ENCODE results near the gene TNS1. TPM values are rescaled to one million over a fixed set of nuclear protein-coding genes. Genes with fewer than 3 reads are reported as not detected.

Gene TNS1
- total RNA-seq, 1 donor from 2014 or later, result 14.5 TPM

DNA sequence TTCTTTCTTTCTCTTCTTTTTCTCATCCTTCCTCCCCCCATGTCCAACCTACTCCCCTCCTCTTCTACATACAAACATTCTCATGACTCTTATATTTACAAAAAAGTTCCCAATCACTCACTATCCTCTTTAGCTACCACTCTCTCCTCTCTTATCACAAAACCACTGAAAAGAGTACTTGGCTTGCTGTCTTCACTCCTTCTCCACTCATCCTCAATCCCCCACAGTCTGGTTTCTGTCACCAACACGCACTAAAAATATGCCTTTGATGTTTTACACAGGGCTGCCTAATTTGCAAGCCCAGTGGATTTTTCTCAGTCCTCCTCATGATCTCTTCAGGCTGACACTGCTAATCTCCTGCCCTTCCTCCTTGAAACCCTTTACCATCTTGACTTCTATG is 159.5 kb downstream of the TNS1 start:
- H3K27me3 Mint-ChIP-seq (ENCODE audit: low read depth), result no peaks in the 10 kb centered on the region
- no peaks in the 10 kb centered on the region for H3K9me3 Mint-ChIP-seq
- no peaks in the 10 kb centered on the region for H3K36me3 Mint-ChIP-seq (ENCODE audit: low read depth)
- DNase-seq (ENCODE audit: low read depth, low spot score), result no peak
- TF ChIP-seq, protein P1, sequence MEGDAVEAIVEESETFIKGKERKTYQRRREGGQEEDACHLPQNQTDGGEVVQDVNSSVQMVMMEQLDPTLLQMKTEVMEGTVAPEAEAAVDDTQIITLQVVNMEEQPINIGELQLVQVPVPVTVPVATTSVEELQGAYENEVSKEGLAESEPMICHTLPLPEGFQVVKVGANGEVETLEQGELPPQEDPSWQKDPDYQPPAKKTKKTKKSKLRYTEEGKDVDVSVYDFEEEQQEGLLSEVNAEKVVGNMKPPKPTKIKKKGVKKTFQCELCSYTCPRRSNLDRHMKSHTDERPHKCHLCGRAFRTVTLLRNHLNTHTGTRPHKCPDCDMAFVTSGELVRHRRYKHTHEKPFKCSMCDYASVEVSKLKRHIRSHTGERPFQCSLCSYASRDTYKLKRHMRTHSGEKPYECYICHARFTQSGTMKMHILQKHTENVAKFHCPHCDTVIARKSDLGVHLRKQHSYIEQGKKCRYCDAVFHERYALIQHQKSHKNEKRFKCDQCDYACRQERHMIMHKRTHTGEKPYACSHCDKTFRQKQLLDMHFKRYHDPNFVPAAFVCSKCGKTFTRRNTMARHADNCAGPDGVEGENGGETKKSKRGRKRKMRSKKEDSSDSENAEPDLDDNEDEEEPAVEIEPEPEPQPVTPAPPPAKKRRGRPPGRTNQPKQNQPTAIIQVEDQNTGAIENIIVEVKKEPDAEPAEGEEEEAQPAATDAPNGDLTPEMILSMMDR (conservative IDR thresholded peaks at IDR 0.05), result no peak
- no peak overlapping the region for H3K4me3 Mint-ChIP-seq
- H3K4me1 Mint-ChIP-seq, result peaks cover 7% of the 10 kb centered on the region
- no peak overlapping the region for H3K27ac Mint-ChIP-seq (ENCODE audit: unreplicated experiment)

DNA sequence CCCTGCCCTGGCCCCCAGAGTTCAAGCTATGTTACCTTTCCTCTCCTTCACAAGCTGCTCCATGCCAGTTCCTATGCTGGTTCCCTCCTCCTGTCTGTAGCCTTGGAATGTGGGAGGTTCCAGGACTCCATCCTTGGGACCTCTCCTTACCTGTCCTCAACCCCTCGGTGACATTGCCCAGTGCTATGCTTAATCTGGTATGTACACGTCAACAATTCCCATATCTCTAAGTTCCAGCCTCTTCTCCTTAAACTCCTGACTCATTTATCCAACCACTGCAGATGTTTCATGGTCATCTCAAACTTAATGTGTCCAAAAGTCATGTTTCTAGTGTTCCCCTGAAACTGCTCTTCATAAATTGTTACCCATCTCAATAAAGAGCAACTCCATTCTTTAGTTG is 160.8 kb downstream of the TNS1 start:
- Mint-ChIP-seq H3K9me3 (no peaks in the 10 kb centered on the region), H3K4me3 (no peak overlapping the region), H3K4me1 (peaks cover 20% of the 10 kb centered on the region), H3K27ac (ENCODE audit: unreplicated experiment) (no peak overlapping the region), H3K27me3 (ENCODE audit: low read depth) (no peaks in the 10 kb centered on the region), H3K36me3 (ENCODE audit: low read depth) (no peaks in the 10 kb centered on the region)
- DNase-seq (ENCODE audit: low read depth, low spot score), result no peak
- TF ChIP-seq, protein P1 (conservative IDR thresholded peaks at IDR 0.05), result no peak

DNA sequence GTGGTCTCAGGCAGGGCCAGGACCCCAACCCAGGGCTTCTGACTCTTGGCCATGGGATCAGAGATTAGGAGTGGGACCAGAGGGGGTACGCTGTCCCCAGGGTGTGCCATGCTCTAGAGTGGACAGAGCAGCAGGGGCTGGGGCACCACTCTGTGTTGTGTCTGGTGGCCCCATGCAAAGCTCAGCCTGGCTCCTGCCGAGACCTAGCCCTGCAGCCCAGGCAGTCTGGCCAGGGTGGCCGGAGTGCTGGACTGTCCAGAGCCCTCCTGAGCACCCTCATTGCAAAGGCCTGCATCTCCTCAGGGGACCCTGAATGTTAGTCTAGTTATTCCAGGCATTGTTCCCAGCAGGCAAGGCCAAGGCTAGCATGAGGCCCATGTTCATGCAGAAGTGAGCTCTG is 162.3 kb downstream of the TNS1 start:
- no peak for DNase-seq (ENCODE audit: low read depth, low spot score)
- no peaks in the 10 kb centered on the region for H3K27me3 Mint-ChIP-seq (ENCODE audit: low read depth)
- no peaks in the 10 kb centered on the region for H3K36me3 Mint-ChIP-seq (ENCODE audit: low read depth)
- H3K27ac Mint-ChIP-seq (ENCODE audit: unreplicated experiment), result no peak overlapping the region
- no peak overlapping the region for H3K4me3 Mint-ChIP-seq
- peaks cover 35% of the 10 kb centered on the region for H3K4me1 Mint-ChIP-seq
- TF ChIP-seq, protein P1 (conservative IDR thresholded peaks at IDR 0.05), result no peak
- no peaks in the 10 kb centered on the region for H3K9me3 Mint-ChIP-seq

DNA sequence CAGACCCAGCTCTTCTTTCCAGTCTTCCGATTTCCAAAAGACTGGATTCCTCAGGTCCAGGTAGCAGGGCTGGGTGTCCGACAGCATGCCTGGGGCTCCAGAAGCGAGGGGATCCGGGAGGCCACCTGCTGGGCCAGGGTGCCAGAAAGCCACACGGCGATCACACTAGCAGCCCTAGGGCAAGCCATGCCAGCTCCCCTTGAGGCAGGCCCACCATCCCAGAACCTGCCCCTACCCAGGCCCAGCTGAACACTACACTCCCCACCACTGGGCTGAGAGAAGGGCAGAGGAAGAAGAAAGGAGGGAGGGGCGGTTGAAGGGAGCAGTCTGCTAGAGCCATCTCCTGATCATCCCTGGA is 163.1 kb downstream of the TNS1 start:
- no peak for DNase-seq (ENCODE audit: low read depth, low spot score)
- no peaks in the 10 kb centered on the region for H3K27me3 Mint-ChIP-seq (ENCODE audit: low read depth)
- H3K4me3 Mint-ChIP-seq, result no peak overlapping the region
- no peaks in the 10 kb centered on the region for H3K9me3 Mint-ChIP-seq
- no peaks in the 10 kb centered on the region for H3K36me3 Mint-ChIP-seq (ENCODE audit: low read depth)
- TF ChIP-seq, protein P1 (conservative IDR thresholded peaks at IDR 0.05), result no peak
- H3K27ac Mint-ChIP-seq (ENCODE audit: unreplicated experiment), result no peak overlapping the region
- peaks cover 38% of the 10 kb centered on the region for H3K4me1 Mint-ChIP-seq

DNA sequence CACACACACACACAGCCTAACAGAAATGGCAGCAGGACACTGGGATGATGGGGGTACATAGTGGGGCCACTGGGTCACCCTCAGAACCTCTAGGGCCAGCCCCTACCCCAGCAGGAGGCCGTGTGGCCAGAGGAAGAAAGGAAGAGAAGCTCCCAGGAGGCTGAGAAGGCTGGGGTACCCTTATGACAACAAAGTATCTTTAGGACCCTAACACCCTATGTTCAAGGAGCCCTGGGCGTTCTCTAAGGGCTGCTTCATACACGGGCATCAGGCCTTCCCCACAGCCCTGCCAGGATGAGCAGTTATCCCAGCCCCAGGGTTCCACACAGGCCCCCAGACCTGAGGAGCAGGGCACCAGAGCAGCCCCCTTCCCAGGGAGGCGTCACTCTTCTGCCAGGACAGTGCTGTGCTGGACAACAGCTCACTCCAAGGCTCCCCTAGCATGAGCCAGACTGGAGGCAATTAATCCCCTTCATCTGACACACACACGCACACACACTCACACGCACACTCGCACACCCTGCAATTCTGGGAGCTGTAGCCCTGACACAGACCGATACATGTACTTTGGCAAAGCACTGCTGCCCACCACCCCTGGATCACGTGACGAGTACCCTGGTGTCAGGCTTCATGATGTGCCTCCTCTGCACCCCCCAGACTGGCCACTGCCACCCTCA is 163.6 kb downstream of the TNS1 start:
- TF ChIP-seq, protein P1 (conservative IDR thresholded peaks at IDR 0.05), result no peak
- Mint-ChIP-seq H3K36me3 (ENCODE audit: low read depth) (no peaks in the 10 kb centered on the region), H3K27ac (ENCODE audit: unreplicated experiment) (peak overlapping the region; percentile 81), H3K4me1 (peaks cover 38% of the 10 kb centered on the region), H3K27me3 (ENCODE audit: low read depth) (no peaks in the 10 kb centered on the region), H3K4me3 (no peak overlapping the region), H3K9me3 (no peaks in the 10 kb centered on the region)
- no peak for DNase-seq (ENCODE audit: low read depth, low spot score)

All from neural crest cell (in vitro differentiated cells).